ENCODE measurements around the gene INPP5E.
A peak's percentile ranks its signal among the peaks of the same experiment; 100 is the strongest.

The INPP5E gene

DNA sequence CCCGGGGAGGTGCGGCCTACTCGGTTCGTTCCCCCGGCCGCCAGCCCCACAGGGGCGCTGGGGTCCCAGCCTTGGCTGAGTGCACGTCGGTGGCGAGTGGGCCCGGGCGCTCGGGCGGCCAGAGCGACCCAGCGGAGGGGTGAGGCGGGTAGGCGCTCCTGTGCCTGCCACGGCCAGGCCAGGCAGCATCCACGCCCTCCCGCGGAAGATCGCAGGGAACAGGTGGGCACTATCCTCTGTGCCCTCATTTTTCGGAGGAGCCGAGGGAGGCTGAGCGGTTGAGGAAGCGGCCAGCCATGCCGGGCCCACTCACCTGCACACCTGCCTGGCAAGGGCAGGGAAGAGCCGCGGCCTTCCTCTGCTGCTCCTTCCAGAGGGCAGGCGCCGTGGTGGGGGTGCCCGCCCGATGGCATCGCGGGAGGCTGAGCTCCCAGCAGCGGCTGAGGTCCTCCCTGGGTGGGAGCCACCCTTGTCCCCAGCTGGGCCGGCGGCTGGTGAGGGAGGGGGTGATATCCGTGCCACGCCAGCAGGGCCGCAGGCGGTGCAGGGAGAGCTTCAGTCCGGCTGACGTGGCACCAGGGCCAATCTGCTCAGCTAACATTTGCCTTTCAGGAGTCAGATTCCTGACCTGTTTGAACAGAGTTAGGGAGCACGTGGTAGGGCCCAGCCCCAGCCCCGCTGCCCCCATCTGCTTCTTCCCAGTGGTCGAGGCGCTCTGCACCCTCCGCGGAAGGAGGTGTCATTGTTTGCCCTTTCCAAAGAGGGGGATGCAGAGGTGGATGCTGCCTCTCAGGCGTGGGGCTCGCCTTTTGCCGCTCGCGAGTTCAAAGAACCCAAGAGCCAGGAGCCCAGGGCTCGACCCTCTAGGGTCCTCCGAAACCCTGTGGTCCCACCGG, 44.8 kb upstream of the INPP5E start:
- peaks cover 17% of the 10 kb centered on the region for H3K4me1 ChIP-seq (ENCODE audit: low read length)
- H3K9me3 ChIP-seq (replicated peaks; ENCODE audit: insufficient read depth, low read length) = no peaks in the 10 kb centered on the region
- H3K9me2 ChIP-seq (replicated peaks; ENCODE audit: insufficient read depth, low read length) = no peaks in the 10 kb centered on the region
- peaks cover 34% of the 10 kb centered on the region for H3K79me2 ChIP-seq (ENCODE audit: low read length)
- peaks cover 25% of the 10 kb centered on the region for H3K27me3 ChIP-seq (replicated peaks; ENCODE audit: insufficient read depth, low read length)
- H2AFZ ChIP-seq (ENCODE audit: low read length) = peak overlapping the region; percentile 49
- peak overlapping the region; percentile 87 for H3K4me2 ChIP-seq (ENCODE audit: low read depth, low read length)
- TF ChIP-seq EZH2phosphoT487 (IDR thresholded peaks at IDR 0.05; ENCODE audit: low read length) = no peak
- no peak for TF ChIP-seq EZH2 (optimal IDR thresholded peaks at IDR 0.05; ENCODE audit: low read depth, low read length)
- TF ChIP-seq, protein P1, sequence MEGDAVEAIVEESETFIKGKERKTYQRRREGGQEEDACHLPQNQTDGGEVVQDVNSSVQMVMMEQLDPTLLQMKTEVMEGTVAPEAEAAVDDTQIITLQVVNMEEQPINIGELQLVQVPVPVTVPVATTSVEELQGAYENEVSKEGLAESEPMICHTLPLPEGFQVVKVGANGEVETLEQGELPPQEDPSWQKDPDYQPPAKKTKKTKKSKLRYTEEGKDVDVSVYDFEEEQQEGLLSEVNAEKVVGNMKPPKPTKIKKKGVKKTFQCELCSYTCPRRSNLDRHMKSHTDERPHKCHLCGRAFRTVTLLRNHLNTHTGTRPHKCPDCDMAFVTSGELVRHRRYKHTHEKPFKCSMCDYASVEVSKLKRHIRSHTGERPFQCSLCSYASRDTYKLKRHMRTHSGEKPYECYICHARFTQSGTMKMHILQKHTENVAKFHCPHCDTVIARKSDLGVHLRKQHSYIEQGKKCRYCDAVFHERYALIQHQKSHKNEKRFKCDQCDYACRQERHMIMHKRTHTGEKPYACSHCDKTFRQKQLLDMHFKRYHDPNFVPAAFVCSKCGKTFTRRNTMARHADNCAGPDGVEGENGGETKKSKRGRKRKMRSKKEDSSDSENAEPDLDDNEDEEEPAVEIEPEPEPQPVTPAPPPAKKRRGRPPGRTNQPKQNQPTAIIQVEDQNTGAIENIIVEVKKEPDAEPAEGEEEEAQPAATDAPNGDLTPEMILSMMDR (IDR thresholded peaks at IDR 0.05; ENCODE audit: low read length) = no peak
- H4K20me1 ChIP-seq (ENCODE audit: insufficient read depth, low read length) = peaks cover 8% of the 10 kb centered on the region
- peak overlapping the region; percentile 87 for H3K4me3 ChIP-seq (ENCODE audit: low read length)
- H3F3A ChIP-seq (ENCODE audit: insufficient read depth, low read length) = peaks cover 12% of the 10 kb centered on the region; the same call in 1 of the 2 replicates
- no peaks in the 10 kb centered on the region for H3K36me3 ChIP-seq (replicated peaks; ENCODE audit: insufficient read depth, low read length)
- no peak overlapping the region for H3K27ac ChIP-seq (ENCODE audit: low read length)
- H3K9ac ChIP-seq (ENCODE audit: low read length) = peak overlapping the region; percentile 99; the same call in 1 of the 2 replicates
- DNase-seq = no peak

DNA sequence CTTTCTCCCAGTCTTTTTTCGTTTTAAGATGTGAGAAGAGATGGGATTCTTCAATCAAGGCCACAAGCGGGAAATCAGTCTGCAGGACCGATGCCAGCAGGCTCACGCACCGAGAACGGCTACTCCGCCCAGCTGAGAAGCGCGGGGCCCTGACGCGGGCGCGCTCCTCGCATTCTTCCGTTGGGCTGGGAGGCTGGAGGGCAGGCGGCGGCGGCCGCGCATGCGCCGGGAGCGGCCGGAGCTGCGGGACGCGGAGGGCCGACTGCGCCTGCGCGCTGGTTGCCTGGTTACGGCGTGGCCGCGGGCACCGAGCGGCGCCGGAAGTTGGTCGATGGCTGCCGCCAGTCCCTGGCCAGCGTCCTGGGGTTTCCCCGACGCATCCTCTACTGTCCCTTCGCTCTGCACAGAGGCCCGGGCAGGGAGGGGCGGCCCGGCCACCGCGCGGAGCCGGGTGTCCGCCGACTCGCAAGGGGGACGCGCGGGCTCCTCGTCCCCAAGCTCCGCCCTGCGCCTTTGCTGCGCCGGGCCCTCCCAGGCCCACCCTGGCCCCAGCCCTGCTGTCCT, 44.0 kb upstream of the INPP5E start:
- Histone ChIP-seq H3K4me1 (ENCODE audit: low read length) (peaks cover 17% of the 10 kb centered on the region), H3K4me3 (ENCODE audit: low read length) (peak overlapping the region; percentile 87), H3K27ac (ENCODE audit: low read length) (peak overlapping the region; percentile 100), H4K20me1 (ENCODE audit: insufficient read depth, low read length) (peaks cover 13% of the 10 kb centered on the region), H3K9me2 (replicated peaks; ENCODE audit: insufficient read depth, low read length) (no peaks in the 10 kb centered on the region), H3F3A (ENCODE audit: insufficient read depth, low read length) (peaks cover 12% of the 10 kb centered on the region; the same call in 1 of the 2 replicates), H3K27me3 (replicated peaks; ENCODE audit: insufficient read depth, low read length) (peaks cover 25% of the 10 kb centered on the region), H3K9ac (ENCODE audit: low read length) (peak overlapping the region; percentile 99), H2AFZ (ENCODE audit: low read length) (peak overlapping the region; percentile 93), H3K79me2 (ENCODE audit: low read length) (peaks cover 42% of the 10 kb centered on the region), H3K36me3 (replicated peaks; ENCODE audit: insufficient read depth, low read length) (no peaks in the 10 kb centered on the region), H3K4me2 (ENCODE audit: low read depth, low read length) (peak overlapping the region; percentile 87), H3K9me3 (replicated peaks; ENCODE audit: insufficient read depth, low read length) (no peaks in the 10 kb centered on the region)
- TF ChIP-seq, protein P1 (IDR thresholded peaks at IDR 0.05; ENCODE audit: low read length) = no peak
- TF ChIP-seq EZH2phosphoT487 (IDR thresholded peaks at IDR 0.05; ENCODE audit: low read length) = no peak
- TF ChIP-seq EZH2 (optimal IDR thresholded peaks at IDR 0.05; ENCODE audit: low read depth, low read length) = no peak
- peak; percentile 95 for DNase-seq

DNA sequence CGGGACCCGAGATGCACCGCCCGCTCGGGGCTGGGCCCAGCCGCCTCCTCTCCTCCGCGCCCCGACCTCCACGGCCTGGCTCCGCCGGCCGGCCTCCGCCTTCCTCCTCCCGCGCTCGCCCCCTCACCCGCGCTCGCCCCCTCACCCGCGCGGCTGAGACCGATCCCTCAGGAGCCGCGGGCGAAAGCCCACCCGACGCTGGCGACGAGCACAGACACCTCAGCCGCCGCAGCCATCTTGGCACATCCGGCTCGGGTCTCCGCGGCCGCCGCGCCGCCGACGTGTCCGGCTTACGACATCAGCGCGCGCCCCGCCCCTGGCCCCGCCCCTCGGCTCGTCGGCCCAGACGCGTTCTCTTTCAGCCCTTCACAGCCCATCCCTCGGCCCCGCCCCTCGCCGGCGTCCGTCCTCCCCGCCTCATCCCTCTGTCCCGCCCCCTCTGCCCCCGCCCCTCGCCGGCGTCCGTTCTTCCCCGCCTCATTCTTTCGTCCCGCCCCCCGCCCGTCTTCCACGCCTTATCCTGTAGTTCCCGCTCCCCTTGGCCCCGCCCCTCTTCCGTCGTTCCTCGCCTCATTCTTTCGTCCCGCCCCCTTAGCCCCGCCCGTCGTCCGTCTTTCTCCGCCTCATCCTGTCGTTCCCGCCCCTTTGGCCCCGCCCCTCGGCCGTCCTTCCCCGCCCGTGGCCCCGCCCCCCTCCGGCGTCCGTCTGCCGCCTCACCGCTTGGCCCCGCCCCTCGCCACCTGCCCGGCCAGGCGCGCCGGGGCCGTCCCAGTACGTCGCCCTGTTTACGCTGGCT, 43.3 kb upstream of the INPP5E start, which contains the start of gene SEC16A:
Gene SEC16A, minus strand, starts transcription at position 248 of the 796 bp plus-strand sequence. CDS start 5,425 bp downstream, outside the sequence.
- H3K9me3 ChIP-seq (replicated peaks; ENCODE audit: insufficient read depth, low read length) = no peaks in the 10 kb centered on the region
- H3K4me2 ChIP-seq (ENCODE audit: low read depth, low read length) = peak within 1 kb of the TSS; percentile 93
- peak within 1 kb of the TSS; percentile 96 for H3K4me3 ChIP-seq (ENCODE audit: low read length)
- peaks cover 49% of the 10 kb centered on the region for H3K79me2 ChIP-seq (ENCODE audit: low read length)
- peaks cover 17% of the 10 kb centered on the region for H3K4me1 ChIP-seq (ENCODE audit: low read length)
- H3K27me3 ChIP-seq (replicated peaks; ENCODE audit: insufficient read depth, low read length) = peaks cover 20% of the 10 kb centered on the region
- H3K9me2 ChIP-seq (replicated peaks; ENCODE audit: insufficient read depth, low read length) = no peaks in the 10 kb centered on the region
- DNase-seq = peak; percentile 97
- H3F3A ChIP-seq (ENCODE audit: insufficient read depth, low read length) = peaks cover 12% of the 10 kb centered on the region; the same call in 1 of the 2 replicates
- H3K36me3 ChIP-seq (replicated peaks; ENCODE audit: insufficient read depth, low read length) = no peaks in the 10 kb centered on the region
- H2AFZ ChIP-seq (ENCODE audit: low read length) = peak within 1 kb of the TSS; percentile 93
- peak within 1 kb of the TSS; percentile 99 for H3K9ac ChIP-seq (ENCODE audit: low read length)
- peaks cover 20% of the 10 kb centered on the region for H4K20me1 ChIP-seq (ENCODE audit: insufficient read depth, low read length)
- peak within 1 kb of the TSS; percentile 100 for H3K27ac ChIP-seq (ENCODE audit: low read length)
- TF ChIP-seq, protein P1 (IDR thresholded peaks at IDR 0.05; ENCODE audit: low read length) = no peak
- TF ChIP-seq EZH2phosphoT487 (IDR thresholded peaks at IDR 0.05; ENCODE audit: low read length) (no peak), EZH2 (optimal IDR thresholded peaks at IDR 0.05; ENCODE audit: low read depth, low read length) (no peak)

Data from MM.1S (cell line).